H1 (cell line): ENCODE measurements around the gene CMTR1. TPM values are rescaled to one million over a fixed set of nuclear protein-coding genes. Genes with fewer than 3 reads are reported as not detected.

ENCODE experiments used
- CTCF ChIA-PET: fragments of 300-600 bp; sonication (Branson Sonifier 250); formaldehyde crosslinking; loops from one replicate; lab custom pipeline; 2021; ENCODE audit not compliant: partially characterized antibody; lab: Charles Lee
- POLR2A ChIA-PET: fragments of 300-600 bp; sonication (Branson Sonifier 250); formaldehyde crosslinking; loops from one replicate; lab custom pipeline; 2021; ENCODE audit warnings: inconsistent platforms; ENCODE audit not compliant: partially characterized antibody; lab: Charles Lee
- DNase-seq, 2 experiments: peaks; one replicate each; pipeline versions ENCODE4 v3.0.0 to v3.0.0-alpha.2; 2010 to 2022; ENCODE audit warnings: low spot score in 2 of 2, low read depth in 1 of 2, mixed read lengths in 1 of 2
- FAIRE-seq: peaks from 2 replicates; lab custom pipeline; 2011; peaks lifted over from hg19 to GRCh38; lab: Jason Lieb, UNC
- H2AFZ ChIP-seq: 2 replicates; pipeline ENCODE4 v1.8.1; 2012; ENCODE audit warnings: low read length, inconsistent platforms
- H2AK5ac ChIP-seq: 2 replicates; pipeline ENCODE4 v1.6.1; 2013; ENCODE audit warnings: low read depth, low read length
- H2BK120ac ChIP-seq: replicated peaks from 2 replicates; pipeline ENCODE3; 2013; ENCODE audit warnings: low read depth, low read length, inconsistent platforms
- H2BK12ac ChIP-seq: 2 replicates; pipeline ENCODE4 v1.6.1; 2013; ENCODE audit warnings: low read depth, low read length
- H2BK15ac ChIP-seq: 2 replicates; pipeline ENCODE4 v1.6.1; 2013; ENCODE audit warnings: low read length
- H2BK20ac ChIP-seq: 2 replicates; pipeline ENCODE4 v1.6.1; 2013; ENCODE audit warnings: low read length
- H2BK5ac ChIP-seq: 2 replicates; pipeline ENCODE4 v1.6.1; 2013; ENCODE audit warnings: low read depth, low read length
- H3K14ac ChIP-seq: 2 replicates; pipeline ENCODE4 v1.6.1; 2013; ENCODE audit warnings: inconsistent platforms; ENCODE audit not compliant: insufficient read length
- H3K18ac ChIP-seq: 2 replicates; pipeline ENCODE4 v1.6.1; 2013; ENCODE audit warnings: low read length; ENCODE audit errors: extremely low read depth
- H3K23ac ChIP-seq: 2 replicates; pipeline ENCODE4 v1.6.1; 2013; ENCODE audit warnings: inconsistent platforms; ENCODE audit not compliant: insufficient read length
- H3K23me2 ChIP-seq: 2 replicates; pipeline ENCODE4 v1.6.1; 2013; ENCODE audit warnings: low read depth, low read length
- H3K27ac ChIP-seq: 2 replicates; pipeline ENCODE4 v1.6.1; 2011; ENCODE audit warnings: low read depth, low read length, inconsistent platforms
- H3K27me3 ChIP-seq, 4 experiments: replicated peaks in 1 of 4; 1 replicate in 1 of 4; 2 replicates in 3 of 4; pipeline versions ENCODE4 v1.6.1 to v1.8.1; 2011 to 2013; ENCODE audit warnings: low read length in 3 of 4, mild to moderate bottlenecking in 3 of 4, inconsistent platforms in 2 of 4, mixed read lengths in 2 of 4, moderate library complexity in 1 of 4; ENCODE audit not compliant: control insufficient read depth in 3 of 4, insufficient read depth in 3 of 4; ENCODE audit errors: extremely low read depth in 1 of 4
- H3K36me3 ChIP-seq, 4 experiments: 2 replicates each; pipeline versions ENCODE4 v1.6.1 to v1.8.1; 2011 to 2013; ENCODE audit warnings: mild to moderate bottlenecking in 4 of 4, low read length in 3 of 4, moderate library complexity in 2 of 4, control low read depth in 1 of 4, inconsistent platforms in 1 of 4; ENCODE audit not compliant: insufficient read depth in 4 of 4, control insufficient read depth in 2 of 4
- H3K4ac ChIP-seq: replicated peaks from 2 replicates; pipeline ENCODE3; 2013; ENCODE audit warnings: low read length, low read depth, mixed read lengths, inconsistent platforms; ENCODE audit not compliant: insufficient read length
- H3K4me1 ChIP-seq, 4 experiments: replicated peaks in 1 of 4; 1 replicate in 1 of 4; 2 replicates in 3 of 4; pipeline versions ENCODE4 v1.6.1 to v1.8.1; 2011 to 2013; ENCODE audit warnings: low read length in 3 of 4, inconsistent platforms in 2 of 4, mixed read lengths in 1 of 4; ENCODE audit not compliant: insufficient read depth in 4 of 4, control insufficient read depth in 3 of 4
- H3K4me2 ChIP-seq, 2 experiments: 2 replicates each; pipeline versions ENCODE4 v1.6.1 to v1.8.1; 2011 to 2013; ENCODE audit warnings: low read depth in 2 of 2, low read length in 2 of 2, control low read depth in 1 of 2, inconsistent platforms in 1 of 2, mild to moderate bottlenecking in 1 of 2; ENCODE audit not compliant: insufficient read depth in 1 of 2
- H3K4me3 ChIP-seq, 4 experiments: fragments of 200-600, 300-600 bp in 1 of 4; sonication (generic), shearing (Covaris generic), sonication (Bioruptor Twin) in 1 of 4; 2 replicates each; pipeline versions ENCODE4 v1.5.1 to v1.8.1; 2011 to 2016; ENCODE audit warnings: low read length in 4 of 4, low read depth in 3 of 4, control low read depth in 2 of 4, inconsistent platforms in 2 of 4, mild to moderate bottlenecking in 2 of 4, mixed read lengths in 1 of 4, moderate library complexity in 1 of 4; ENCODE audit not compliant: insufficient read depth in 2 of 4; ENCODE audit errors: extremely low read depth in 1 of 4
- H3K56ac ChIP-seq: replicated peaks from 2 replicates; pipeline ENCODE3; 2013; ENCODE audit warnings: low read depth, mild to moderate bottlenecking, mixed read lengths, low read length, inconsistent platforms; ENCODE audit not compliant: insufficient read length
- H3K79me1 ChIP-seq: 2 replicates; pipeline ENCODE4 v1.6.1; 2013; ENCODE audit warnings: low read depth, low read length, control low read depth
- H3K79me2 ChIP-seq, 2 experiments: 2 replicates each; pipeline versions ENCODE4 v1.6.1 to v1.8.1; 2012 to 2013; ENCODE audit warnings: low read length in 2 of 2, mild to moderate bottlenecking in 2 of 2, inconsistent platforms in 1 of 2; ENCODE audit not compliant: insufficient read depth in 2 of 2, control insufficient read depth in 1 of 2
- H3K9ac ChIP-seq, 4 experiments: replicated peaks in 1 of 4; 1 replicate in 1 of 4; 2 replicates in 3 of 4; pipeline versions ENCODE4 v1.6.1 to v1.8.1; 2011 to 2013; ENCODE audit warnings: low read depth in 3 of 4, low read length in 3 of 4, control low read depth in 2 of 4, mild to moderate bottlenecking in 2 of 4, moderate library complexity in 2 of 4, inconsistent platforms in 1 of 4; ENCODE audit errors: extremely low read depth in 1 of 4
- H3K9me3 ChIP-seq, 2 experiments: 2 replicates each; pipeline versions ENCODE4 v1.6.1 to v1.8.1; 2012 to 2013; ENCODE audit warnings: mild to moderate bottlenecking in 2 of 2, moderate library complexity in 2 of 2, control low read depth in 1 of 2, inconsistent platforms in 1 of 2, low read depth in 1 of 2, low read length in 1 of 2, mixed read lengths in 1 of 2; ENCODE audit not compliant: insufficient read depth in 2 of 2
- H4K20me1 ChIP-seq, 2 experiments: replicated peaks in 1 of 2; 2 replicates each; pipeline versions ENCODE3 to v1.8.1; 2011 to 2013; ENCODE audit warnings: inconsistent platforms in 2 of 2, low read length in 2 of 2, mild to moderate bottlenecking in 1 of 2; ENCODE audit not compliant: insufficient read depth in 2 of 2, control insufficient read depth in 1 of 2
- H4K5ac ChIP-seq: 2 replicates; pipeline ENCODE4 v1.6.1; 2013; ENCODE audit warnings: low read length, low read depth, mixed read lengths, inconsistent platforms; ENCODE audit not compliant: insufficient read length
- H4K8ac ChIP-seq: 2 replicates; pipeline ENCODE4 v1.8.0; 2013; ENCODE audit warnings: mild to moderate bottlenecking, moderate library complexity, low read length, inconsistent platforms; ENCODE audit not compliant: insufficient read depth; ENCODE audit errors: extremely low read depth
- H4K91ac ChIP-seq: replicated peaks from 2 replicates; pipeline ENCODE3; 2013; ENCODE audit warnings: low read length, mixed read lengths, inconsistent platforms; ENCODE audit not compliant: insufficient read length
- HDAC2 ChIP-seq, 2 experiments: fragments of 300-600 bp in 1 of 2; sonication (generic) in 1 of 2; IDR thresholded peaks; 2 replicates each; pipeline ENCODE4 v1.6.1; 2011 to 2012; ENCODE audit warnings: low read depth in 2 of 2, low read length in 2 of 2, mild to moderate bottlenecking in 2 of 2, moderate library complexity in 2 of 2, borderline replicate concordance in 1 of 2, inconsistent platforms in 1 of 2
- JUN ChIP-seq: IDR thresholded peaks from 2 replicates; pipeline ENCODE4 v1.6.1; 2011; ENCODE audit warnings: low read depth, mild to moderate bottlenecking, improper control_type of control experiment, low read length
- NANOG ChIP-seq: IDR thresholded peaks from 2 replicates; pipeline ENCODE4 v1.6.1; 2011; ENCODE audit warnings: low read length, low read depth, mild to moderate bottlenecking, inconsistent platforms; ENCODE audit not compliant: insufficient read depth, poor library complexity, severe bottlenecking
- POU5F1 ChIP-seq: IDR thresholded peaks from 2 replicates; pipeline ENCODE4 v1.6.1; 2011; ENCODE audit warnings: low read depth, mild to moderate bottlenecking, low read length, moderate library complexity
- RXRA ChIP-seq: IDR thresholded peaks from 2 replicates; pipeline ENCODE4 v1.6.1; 2011; ENCODE audit warnings: low read depth, mild to moderate bottlenecking, low read length, moderate library complexity; ENCODE audit not compliant: insufficient read depth
- WGBS, 2 experiments: shearing (Covaris generic) in 1 of 2; methylation state at CpG; one replicate each; pipeline versions ENCODE4 v1.1.6 to v1.1.7; 2013 to 2015; ENCODE audit warnings: low lambda C conversion rate in 2 of 2, mixed read lengths in 2 of 2, inconsistent platforms in 1 of 2, low coverage in 1 of 2, missing lambda C conversion rate in 1 of 2; ENCODE audit not compliant: insufficient replicate concordance in 2 of 2, insufficient coverage in 1 of 2, insufficient read length in 1 of 2; ENCODE audit errors: extremely low coverage in 1 of 2, missing lambda C conversion rate in 1 of 2; 5-methylcytosine and 5-hydroxymethylcytosine counted together
- polyA plus RNA-seq, 7 experiments: library from polyadenylated mRNA; depleted of rRNA in 3 of 7; stranded (reverse) in 5 of 7; unstranded in 2 of 7; fragments of >200 nt in 5 of 7; fragments of 200-250 nt in 2 of 7; gene quantifications; 1 replicate in 5 of 7; 2 replicates in 1 of 7; 4 replicates in 1 of 7; pipeline versions ENCODE4 v1.2.1 to v1.2.3, GENCODE V29; 2011 to 2013; ENCODE audit warnings: missing spikeins in 2 of 7, mixed read lengths in 2 of 7
- total RNA-seq: library from RNA; stranded (reverse); fragmentation: NEBNext Ultra II Directional; extraction: Animal tissue kit (Norgen Biotek cat#: 25700); gene quantifications from 2 replicates; pipeline ENCODE4 v1.2.1, GENCODE V29; 2021
- TF ChIP-seq, protein P1 (sequence below): IDR thresholded peaks from 2 replicates; pipeline ENCODE4 v1.6.1; 2012; ENCODE audit warnings: inconsistent platforms
- TF ChIP-seq, protein P2 (sequence below), 3 experiments: IDR thresholded peaks; 1 replicate in 2 of 3; 2 replicates in 1 of 3; pipeline versions ENCODE4 v1.5.1 to v1.6.1; 2011; ENCODE audit warnings: low read length in 3 of 3, mild to moderate bottlenecking in 3 of 3, inconsistent platforms in 2 of 3, low read depth in 1 of 3, moderate library complexity in 1 of 3; ENCODE audit not compliant: insufficient read depth in 1 of 3; ENCODE audit errors: control extremely low read depth in 1 of 3

The CMTR1 gene
- total and polyA plus RNA-seq, 2 of the 8 experiments (the other 6 are each of a cell fraction or from before 2014, with no cell fraction given): 15.2 to 33.1 TPM

- H3K9ac ChIP-seq: no peak overlapping the region
Measured at GRCh38 chr6:37456126-37456525, 23.1 kb downstream of the CMTR1 start.

More at GRCh38 chr6:37456126-37456525, 23.1 kb downstream of the CMTR1 start:
- no peaks in the 10 kb centered on the region for H3K79me2 ChIP-seq
- TF ChIP-seq POU5F1 (no peak), RXRA (no peak), JUN (no peak), HDAC2 (IDR thresholded peaks at IDR 0.05; ENCODE audit: borderline replicate concordance in 1 of 2, low read depth in 2 of 2, low read length in 2 of 2) (no peak), NANOG (no peak)
- TF ChIP-seq, protein P1, sequence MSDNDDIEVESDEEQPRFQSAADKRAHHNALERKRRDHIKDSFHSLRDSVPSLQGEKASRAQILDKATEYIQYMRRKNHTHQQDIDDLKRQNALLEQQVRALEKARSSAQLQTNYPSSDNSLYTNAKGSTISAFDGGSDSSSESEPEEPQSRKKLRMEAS: no peak
- TF ChIP-seq, protein P2, sequence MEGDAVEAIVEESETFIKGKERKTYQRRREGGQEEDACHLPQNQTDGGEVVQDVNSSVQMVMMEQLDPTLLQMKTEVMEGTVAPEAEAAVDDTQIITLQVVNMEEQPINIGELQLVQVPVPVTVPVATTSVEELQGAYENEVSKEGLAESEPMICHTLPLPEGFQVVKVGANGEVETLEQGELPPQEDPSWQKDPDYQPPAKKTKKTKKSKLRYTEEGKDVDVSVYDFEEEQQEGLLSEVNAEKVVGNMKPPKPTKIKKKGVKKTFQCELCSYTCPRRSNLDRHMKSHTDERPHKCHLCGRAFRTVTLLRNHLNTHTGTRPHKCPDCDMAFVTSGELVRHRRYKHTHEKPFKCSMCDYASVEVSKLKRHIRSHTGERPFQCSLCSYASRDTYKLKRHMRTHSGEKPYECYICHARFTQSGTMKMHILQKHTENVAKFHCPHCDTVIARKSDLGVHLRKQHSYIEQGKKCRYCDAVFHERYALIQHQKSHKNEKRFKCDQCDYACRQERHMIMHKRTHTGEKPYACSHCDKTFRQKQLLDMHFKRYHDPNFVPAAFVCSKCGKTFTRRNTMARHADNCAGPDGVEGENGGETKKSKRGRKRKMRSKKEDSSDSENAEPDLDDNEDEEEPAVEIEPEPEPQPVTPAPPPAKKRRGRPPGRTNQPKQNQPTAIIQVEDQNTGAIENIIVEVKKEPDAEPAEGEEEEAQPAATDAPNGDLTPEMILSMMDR (IDR thresholded peaks at IDR 0.05; ENCODE audit: control extremely low read depth in 1 of 3, insufficient read depth in 1 of 3, low read depth in 1 of 3, low read length in 3 of 3): no peak
- H3K23ac ChIP-seq: no peak overlapping the region
- H2BK120ac ChIP-seq: no peak overlapping the region
- H3K36me3 ChIP-seq: peaks cover 9 to 28% (median 20%) of the 10 kb centered on the region in 4 experiments
- no peak overlapping the region for H3K4ac ChIP-seq
- H3K56ac ChIP-seq: no peak overlapping the region
- no peak overlapping the region for H3K4me2 ChIP-seq
- no peak overlapping the region for H2BK5ac ChIP-seq
- no peak overlapping the region for H2BK12ac ChIP-seq
- no peak overlapping the region for H3K18ac ChIP-seq
- H3K79me1 ChIP-seq: no peaks in the 10 kb centered on the region; the same call in 1 of the 2 replicates
- no peak overlapping the region for H2BK20ac ChIP-seq
- H4K91ac ChIP-seq: no peak overlapping the region
- 90% methylated on average over 6 of the region's 6 CpGs; no CpG with 5 or more reads in 1 of the 2 experiments for WGBS, 2 experiments
- no peak overlapping the region for H4K8ac ChIP-seq
- H3K4me1 ChIP-seq: peaks cover 0 to 6% (median 0%) of the 10 kb centered on the region in 4 experiments; a peak in 3 of 7 replicates
- no peak overlapping the region for H4K5ac ChIP-seq
- no peak overlapping the region for H3K14ac ChIP-seq
- no peak overlapping the region for H2BK15ac ChIP-seq
- no peak overlapping the region for H2AFZ ChIP-seq
- H3K23me2 ChIP-seq: no peaks in the 10 kb centered on the region
- H3K9me3 ChIP-seq: no peaks in the 10 kb centered on the region
- ChIA-PET POLR2A (no interaction called here), CTCF (interaction anchor here (0.8 to 1.6 kb wide), 2 partner anchors 24 to 110 kb away, joined by 3 to 6 read pairs; no protein-coding TSS in a partner anchor)
- FAIRE-seq (no peak), DNase-seq (no peak)
- H3K27ac ChIP-seq: no peak overlapping the region
- no peak overlapping the region for H2AK5ac ChIP-seq
- peaks cover 0 to 2% of the 10 kb centered on the region in 2 experiments for H4K20me1 ChIP-seq
- no peak overlapping the region for H3K4me3 ChIP-seq
- no peaks in the 10 kb centered on the region for H3K27me3 ChIP-seq
